ENCODE data around the gene ESRRG.

The ESRRG gene

DNA sequence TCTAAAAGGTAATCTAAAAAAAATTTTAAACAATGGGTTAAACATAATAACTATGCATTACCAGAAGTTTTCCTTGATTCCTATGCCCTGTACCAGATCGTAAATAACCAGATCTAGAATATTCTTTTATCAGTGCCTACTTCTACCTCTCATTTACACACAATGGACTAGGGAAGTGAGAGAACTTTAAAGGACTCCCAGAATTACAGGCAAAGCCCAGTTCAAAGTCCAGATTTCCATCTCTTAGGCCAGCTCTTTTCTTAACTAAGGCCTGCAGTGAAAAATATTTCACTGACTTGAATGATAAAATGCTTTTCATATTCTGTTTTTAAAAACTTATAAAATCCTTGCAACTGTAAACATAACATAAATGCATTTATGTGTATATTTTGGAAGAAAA is 32.6 kb downstream of the ESRRG start:
- TF ChIP-seq, protein P1, sequence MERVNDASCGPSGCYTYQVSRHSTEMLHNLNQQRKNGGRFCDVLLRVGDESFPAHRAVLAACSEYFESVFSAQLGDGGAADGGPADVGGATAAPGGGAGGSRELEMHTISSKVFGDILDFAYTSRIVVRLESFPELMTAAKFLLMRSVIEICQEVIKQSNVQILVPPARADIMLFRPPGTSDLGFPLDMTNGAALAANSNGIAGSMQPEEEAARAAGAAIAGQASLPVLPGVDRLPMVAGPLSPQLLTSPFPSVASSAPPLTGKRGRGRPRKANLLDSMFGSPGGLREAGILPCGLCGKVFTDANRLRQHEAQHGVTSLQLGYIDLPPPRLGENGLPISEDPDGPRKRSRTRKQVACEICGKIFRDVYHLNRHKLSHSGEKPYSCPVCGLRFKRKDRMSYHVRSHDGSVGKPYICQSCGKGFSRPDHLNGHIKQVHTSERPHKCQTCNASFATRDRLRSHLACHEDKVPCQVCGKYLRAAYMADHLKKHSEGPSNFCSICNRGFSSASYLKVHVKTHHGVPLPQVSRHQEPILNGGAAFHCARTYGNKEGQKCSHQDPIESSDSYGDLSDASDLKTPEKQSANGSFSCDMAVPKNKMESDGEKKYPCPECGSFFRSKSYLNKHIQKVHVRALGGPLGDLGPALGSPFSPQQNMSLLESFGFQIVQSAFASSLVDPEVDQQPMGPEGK (CRISPR knock-in tag; IDR thresholded peaks at IDR 0.05; ENCODE audit: borderline replicate concordance), result no peak
- TF ChIP-seq ISL1 (CRISPR knock-in tag; IDR thresholded peaks at IDR 0.05) (no peak), SNAI2 (CRISPR knock-in tag; IDR thresholded peaks at IDR 0.05) (no peak), GLIS3 (CRISPR knock-in tag; IDR thresholded peaks at IDR 0.05) (no peak), ARNTL (CRISPR knock-in tag; IDR thresholded peaks at IDR 0.05; ENCODE audit: borderline replicate concordance, low read depth) (no peak), ZC3H10 (CRISPR knock-in tag; IDR thresholded peaks at IDR 0.05) (no peak), PPARA (CRISPR knock-in tag; IDR thresholded peaks at IDR 0.05; ENCODE audit: borderline replicate concordance) (no peak), BACH2 (CRISPR knock-in tag; IDR thresholded peaks at IDR 0.05; ENCODE audit: borderline replicate concordance) (no peak), OSR1 (CRISPR knock-in tag; IDR thresholded peaks at IDR 0.05) (no peak), ZNF8 (CRISPR knock-in tag; IDR thresholded peaks at IDR 0.05) (no peak), ZFP30 (CRISPR knock-in tag; IDR thresholded peaks at IDR 0.05) (no peak), CSDC2 (CRISPR knock-in tag; IDR thresholded peaks at IDR 0.05) (no peak), ESRRG (CRISPR knock-in tag; IDR thresholded peaks at IDR 0.05) (no peak)
- TF ChIP-seq, protein P2, sequence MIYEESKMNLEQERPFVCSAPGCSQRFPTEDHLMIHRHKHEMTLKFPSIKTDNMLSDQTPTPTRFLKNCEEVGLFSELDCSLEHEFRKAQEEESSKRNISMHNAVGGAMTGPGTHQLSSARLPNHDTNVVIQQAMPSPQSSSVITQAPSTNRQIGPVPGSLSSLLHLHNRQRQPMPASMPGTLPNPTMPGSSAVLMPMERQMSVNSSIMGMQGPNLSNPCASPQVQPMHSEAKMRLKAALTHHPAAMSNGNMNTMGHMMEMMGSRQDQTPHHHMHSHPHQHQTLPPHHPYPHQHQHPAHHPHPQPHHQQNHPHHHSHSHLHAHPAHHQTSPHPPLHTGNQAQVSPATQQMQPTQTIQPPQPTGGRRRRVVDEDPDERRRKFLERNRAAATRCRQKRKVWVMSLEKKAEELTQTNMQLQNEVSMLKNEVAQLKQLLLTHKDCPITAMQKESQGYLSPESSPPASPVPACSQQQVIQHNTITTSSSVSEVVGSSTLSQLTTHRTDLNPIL (CRISPR knock-in tag; IDR thresholded peaks at IDR 0.05; ENCODE audit: low read depth), result no peak
- TF ChIP-seq, protein P3, sequence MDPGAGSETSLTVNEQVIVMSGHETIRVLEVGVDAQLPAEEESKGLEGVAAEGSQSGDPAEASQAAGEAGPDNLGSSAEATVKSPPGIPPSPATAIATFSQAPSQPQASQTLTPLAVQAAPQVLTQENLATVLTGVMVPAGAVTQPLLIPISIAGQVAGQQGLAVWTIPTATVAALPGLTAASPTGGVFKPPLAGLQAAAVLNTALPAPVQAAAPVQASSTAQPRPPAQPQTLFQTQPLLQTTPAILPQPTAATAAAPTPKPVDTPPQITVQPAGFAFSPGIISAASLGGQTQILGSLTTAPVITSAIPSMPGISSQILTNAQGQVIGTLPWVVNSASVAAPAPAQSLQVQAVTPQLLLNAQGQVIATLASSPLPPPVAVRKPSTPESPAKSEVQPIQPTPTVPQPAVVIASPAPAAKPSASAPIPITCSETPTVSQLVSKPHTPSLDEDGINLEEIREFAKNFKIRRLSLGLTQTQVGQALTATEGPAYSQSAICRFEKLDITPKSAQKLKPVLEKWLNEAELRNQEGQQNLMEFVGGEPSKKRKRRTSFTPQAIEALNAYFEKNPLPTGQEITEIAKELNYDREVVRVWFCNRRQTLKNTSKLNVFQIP (CRISPR knock-in tag; IDR thresholded peaks at IDR 0.05; ENCODE audit: borderline replicate concordance, low read depth), result no peak
- TF ChIP-seq, protein P4, sequence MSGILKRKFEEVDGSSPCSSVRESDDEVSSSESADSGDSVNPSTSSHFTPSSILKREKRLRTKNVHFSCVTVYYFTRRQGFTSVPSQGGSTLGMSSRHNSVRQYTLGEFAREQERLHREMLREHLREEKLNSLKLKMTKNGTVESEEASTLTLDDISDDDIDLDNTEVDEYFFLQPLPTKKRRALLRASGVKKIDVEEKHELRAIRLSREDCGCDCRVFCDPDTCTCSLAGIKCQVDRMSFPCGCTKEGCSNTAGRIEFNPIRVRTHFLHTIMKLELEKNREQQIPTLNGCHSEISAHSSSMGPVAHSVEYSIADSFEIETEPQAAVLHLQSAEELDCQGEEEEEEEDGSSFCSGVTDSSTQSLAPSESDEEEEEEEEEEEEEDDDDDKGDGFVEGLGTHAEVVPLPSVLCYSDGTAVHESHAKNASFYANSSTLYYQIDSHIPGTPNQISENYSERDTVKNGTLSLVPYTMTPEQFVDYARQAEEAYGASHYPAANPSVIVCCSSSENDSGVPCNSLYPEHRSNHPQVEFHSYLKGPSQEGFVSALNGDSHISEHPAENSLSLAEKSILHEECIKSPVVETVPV (CRISPR knock-in tag; IDR thresholded peaks at IDR 0.05), result no peak
- no peak for ATAC-seq

DNA sequence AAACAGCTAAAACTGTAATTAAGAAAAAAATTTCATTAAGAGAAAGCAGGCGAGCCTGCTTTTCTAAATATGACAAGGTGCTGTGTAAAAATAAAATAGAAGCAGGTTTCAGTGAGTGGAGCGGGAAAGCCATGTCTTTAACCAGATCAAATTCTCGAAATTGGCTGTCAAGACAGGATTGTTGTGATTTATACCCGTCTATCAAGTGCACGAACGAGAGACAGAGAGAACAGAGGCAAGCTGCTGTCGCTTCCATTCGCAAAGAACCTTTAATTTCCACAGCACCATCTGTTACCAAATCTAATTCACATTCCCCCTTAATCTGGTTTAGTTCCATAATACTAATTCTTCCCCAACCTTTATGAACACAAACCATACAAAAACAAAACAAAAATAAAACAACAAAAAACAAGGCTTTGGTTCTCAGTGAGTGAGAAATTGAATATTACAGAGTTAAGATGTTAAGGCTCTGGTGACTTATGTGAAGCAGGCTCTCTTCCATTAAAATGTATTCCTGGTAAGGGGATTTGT is 35.0 kb downstream of the ESRRG start:
- TF ChIP-seq SNAI2 (CRISPR knock-in tag; IDR thresholded peaks at IDR 0.05), result no peak
- no peak for TF ChIP-seq ZFP30 (CRISPR knock-in tag; IDR thresholded peaks at IDR 0.05)
- TF ChIP-seq, protein P2 (CRISPR knock-in tag; IDR thresholded peaks at IDR 0.05; ENCODE audit: low read depth), result no peak
- no peak for TF ChIP-seq ISL1 (CRISPR knock-in tag; IDR thresholded peaks at IDR 0.05)
- no peak for TF ChIP-seq OSR1 (CRISPR knock-in tag; IDR thresholded peaks at IDR 0.05)
- no peak for TF ChIP-seq ESRRG (CRISPR knock-in tag; IDR thresholded peaks at IDR 0.05)
- TF ChIP-seq, protein P3 (CRISPR knock-in tag; IDR thresholded peaks at IDR 0.05; ENCODE audit: borderline replicate concordance, low read depth), result no peak
- no peak for TF ChIP-seq BACH2 (CRISPR knock-in tag; IDR thresholded peaks at IDR 0.05; ENCODE audit: borderline replicate concordance)
- TF ChIP-seq ZNF565 (CRISPR knock-in tag; conservative IDR thresholded peaks at IDR 0.05; ENCODE audit: low read depth), result no peak
- TF ChIP-seq ARNTL (CRISPR knock-in tag; IDR thresholded peaks at IDR 0.05; ENCODE audit: borderline replicate concordance, low read depth), result no peak
- TF ChIP-seq ZNF70 (CRISPR knock-in tag; IDR thresholded peaks at IDR 0.05), result no peak
- TF ChIP-seq, protein P5, sequence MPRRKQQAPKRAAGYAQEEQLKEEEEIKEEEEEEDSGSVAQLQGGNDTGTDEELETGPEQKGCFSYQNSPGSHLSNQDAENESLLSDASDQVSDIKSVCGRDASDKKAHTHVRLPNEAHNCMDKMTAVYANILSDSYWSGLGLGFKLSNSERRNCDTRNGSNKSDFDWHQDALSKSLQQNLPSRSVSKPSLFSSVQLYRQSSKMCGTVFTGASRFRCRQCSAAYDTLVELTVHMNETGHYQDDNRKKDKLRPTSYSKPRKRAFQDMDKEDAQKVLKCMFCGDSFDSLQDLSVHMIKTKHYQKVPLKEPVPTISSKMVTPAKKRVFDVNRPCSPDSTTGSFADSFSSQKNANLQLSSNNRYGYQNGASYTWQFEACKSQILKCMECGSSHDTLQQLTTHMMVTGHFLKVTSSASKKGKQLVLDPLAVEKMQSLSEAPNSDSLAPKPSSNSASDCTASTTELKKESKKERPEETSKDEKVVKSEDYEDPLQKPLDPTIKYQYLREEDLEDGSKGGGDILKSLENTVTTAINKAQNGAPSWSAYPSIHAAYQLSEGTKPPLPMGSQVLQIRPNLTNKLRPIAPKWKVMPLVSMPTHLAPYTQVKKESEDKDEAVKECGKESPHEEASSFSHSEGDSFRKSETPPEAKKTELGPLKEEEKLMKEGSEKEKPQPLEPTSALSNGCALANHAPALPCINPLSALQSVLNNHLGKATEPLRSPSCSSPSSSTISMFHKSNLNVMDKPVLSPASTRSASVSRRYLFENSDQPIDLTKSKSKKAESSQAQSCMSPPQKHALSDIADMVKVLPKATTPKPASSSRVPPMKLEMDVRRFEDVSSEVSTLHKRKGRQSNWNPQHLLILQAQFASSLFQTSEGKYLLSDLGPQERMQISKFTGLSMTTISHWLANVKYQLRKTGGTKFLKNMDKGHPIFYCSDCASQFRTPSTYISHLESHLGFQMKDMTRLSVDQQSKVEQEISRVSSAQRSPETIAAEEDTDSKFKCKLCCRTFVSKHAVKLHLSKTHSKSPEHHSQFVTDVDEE (CRISPR knock-in tag; IDR thresholded peaks at IDR 0.05), result peak; percentile 76; the same call in 1 of the 2 replicates
- TF ChIP-seq TCF4 (CRISPR knock-in tag; IDR thresholded peaks at IDR 0.05; ENCODE audit: borderline replicate concordance), result peak; percentile 55; the same call in 1 of the 2 replicates
- TF ChIP-seq ZFP3 (CRISPR knock-in tag; IDR thresholded peaks at IDR 0.05), result no peak
- TF ChIP-seq ZC3H10 (CRISPR knock-in tag; IDR thresholded peaks at IDR 0.05), result no peak
- TF ChIP-seq, protein P4 (CRISPR knock-in tag; IDR thresholded peaks at IDR 0.05), result no peak
- TF ChIP-seq GLIS3 (CRISPR knock-in tag; IDR thresholded peaks at IDR 0.05), result no peak
- no peak for ATAC-seq

Data from SK-N-SH treated with all-trans-retinoic acid at 6 μM for 48 hours (cell line).